GM19438 (cell line): Measurements from ENCODE around the gene PFKFB3.
"Not testable (repeated sequence)": the region's sequence is repeated elsewhere in the genome, so short reads cannot be mapped to it uniquely, and the experiment has no call there.

Experiments used
- ATAC-seq: cut with Tn5 transposase; IDR thresholded peaks from one replicate; pipeline ENCODE4 v1.9.1; 2021; ENCODE audit warnings: low read depth; ENCODE audit not compliant: unreplicated experiment

PFKFB3 gene

DNA sequence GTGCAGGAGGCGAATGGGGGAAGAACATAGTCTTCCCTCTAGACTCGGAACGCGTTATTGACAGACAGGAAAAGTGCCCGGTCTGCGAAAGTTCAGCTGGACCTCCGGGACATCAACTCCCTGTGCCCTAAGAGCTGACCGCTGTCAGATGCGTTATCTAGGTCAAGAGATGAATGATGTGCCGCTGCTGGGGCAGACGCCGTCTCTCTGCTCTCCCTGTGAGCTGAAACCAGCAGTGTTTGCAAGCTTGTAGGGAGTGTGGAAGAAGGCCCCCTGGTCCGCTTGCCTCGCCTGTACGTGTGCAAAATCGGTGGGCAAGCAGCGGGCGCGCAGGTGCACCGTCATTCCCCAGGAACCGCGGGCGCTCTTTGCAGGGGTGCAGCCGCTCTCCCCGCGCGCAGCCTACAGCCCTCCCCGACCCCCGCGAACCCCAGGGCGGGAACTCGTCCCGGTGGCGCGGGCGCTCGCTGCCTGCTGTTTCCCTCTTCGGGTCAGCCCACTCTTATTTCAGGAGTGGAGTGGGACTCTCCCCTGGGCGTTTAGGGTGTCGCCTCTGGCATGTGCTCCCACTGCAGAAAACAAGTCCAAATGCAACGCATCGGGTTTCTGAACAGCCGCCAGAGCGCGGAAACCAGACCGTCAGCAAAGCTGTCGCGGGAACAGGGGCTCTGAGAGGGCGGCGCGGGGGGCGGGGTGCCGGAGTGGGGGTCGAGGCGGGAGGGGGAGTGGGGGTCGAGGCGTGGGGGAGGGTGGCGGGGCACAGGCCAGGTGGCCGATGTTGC lies 1.8 kb upstream of the PFKFB3 start:
- no peak for ATAC-seq

DNA sequence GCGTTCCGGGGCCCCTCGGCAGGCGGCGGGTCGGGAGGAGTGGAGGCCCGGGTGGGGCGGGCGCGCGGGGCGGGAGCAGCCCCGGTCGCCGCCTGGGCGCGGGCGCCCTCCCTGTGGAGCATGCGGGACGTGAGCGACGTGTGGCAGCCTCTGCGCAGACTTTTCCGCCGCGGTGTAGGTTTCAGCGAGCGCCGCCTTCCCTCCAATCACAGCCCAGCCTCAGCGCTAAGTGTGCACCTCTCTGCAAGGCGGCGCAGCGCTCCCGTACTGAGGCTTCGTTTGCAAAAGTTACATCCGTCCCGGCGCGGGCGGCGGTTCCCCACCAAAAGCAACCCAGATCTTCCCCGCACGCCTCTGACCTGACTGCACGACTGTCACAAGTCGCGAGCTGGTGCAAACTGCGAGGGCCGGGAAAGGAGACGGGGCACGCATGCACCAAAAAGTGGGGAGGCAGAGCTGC lies 1.2 kb upstream of the PFKFB3 start:
- peak; percentile 51 for ATAC-seq

GRCh38 chr10:6202098-6202683 lies 541 bp upstream of the PFKFB3 start:
- peak; percentile 1 for ATAC-seq

GRCh38 chr10:6203331-6204062 lies 765 bp downstream of the PFKFB3 start:
- ATAC-seq: peak; percentile 38

GRCh38 chr10:6204063-6204340 lies 1.3 kb downstream of the PFKFB3 start:
- no peak for ATAC-seq

DNA sequence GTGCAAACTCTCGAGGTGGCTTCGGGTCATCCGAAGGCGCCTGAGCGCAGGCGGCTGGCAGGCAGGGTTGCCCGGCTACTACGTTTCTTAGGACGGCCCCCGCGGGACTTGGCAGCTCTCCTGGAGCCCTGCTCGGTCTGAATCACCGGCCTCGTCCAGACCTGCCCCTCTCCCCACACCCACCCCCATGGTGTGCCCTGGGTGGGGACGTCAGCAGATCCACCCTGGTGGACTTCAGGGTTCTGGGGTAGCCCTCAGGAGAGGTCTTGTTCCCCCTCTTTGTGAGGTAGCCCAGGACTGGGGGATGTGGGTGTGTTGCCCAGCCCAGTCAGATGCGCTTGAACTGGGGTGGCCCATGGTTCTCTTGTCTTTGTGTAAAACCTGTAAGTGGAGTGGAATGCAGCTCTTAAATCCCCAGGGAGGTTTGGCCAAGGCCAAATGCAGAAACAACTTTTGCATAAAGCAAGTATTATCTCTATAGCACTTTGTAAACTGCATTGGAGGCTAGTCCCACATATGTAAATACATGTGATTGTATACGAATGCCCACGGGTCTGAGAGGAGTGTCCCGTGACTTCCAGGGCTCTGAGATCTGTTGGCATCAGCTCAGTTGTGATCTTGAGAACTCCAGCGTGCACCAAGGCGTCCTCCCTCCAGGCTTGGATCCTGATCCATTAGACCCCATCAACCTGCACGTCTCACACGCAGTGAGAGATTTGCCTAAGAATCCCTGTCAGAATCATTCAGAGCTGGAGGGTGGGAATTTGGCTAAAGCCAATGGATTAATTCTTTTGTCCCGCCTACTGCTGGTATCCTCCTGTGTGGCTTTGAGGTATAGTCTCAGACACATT lies 1.8 kb downstream of the PFKFB3 start:
- ATAC-seq: no peak

GRCh38 chr10:6206486-6206885 lies 3.8 kb downstream of the PFKFB3 start:
- ATAC-seq: not testable (repeated sequence)

- no peak for ATAC-seq
These were observed 4.9 kb downstream of the PFKFB3 start for GRCh38 chr10:6207658-6208057.

- no peak for ATAC-seq
These were observed 6.1 kb downstream of the PFKFB3 start for GRCh38 chr10:6208799-6209235.

GRCh38 chr10:6211341-6211670 lies 8.6 kb downstream of the PFKFB3 start:
- no peak for ATAC-seq

DNA sequence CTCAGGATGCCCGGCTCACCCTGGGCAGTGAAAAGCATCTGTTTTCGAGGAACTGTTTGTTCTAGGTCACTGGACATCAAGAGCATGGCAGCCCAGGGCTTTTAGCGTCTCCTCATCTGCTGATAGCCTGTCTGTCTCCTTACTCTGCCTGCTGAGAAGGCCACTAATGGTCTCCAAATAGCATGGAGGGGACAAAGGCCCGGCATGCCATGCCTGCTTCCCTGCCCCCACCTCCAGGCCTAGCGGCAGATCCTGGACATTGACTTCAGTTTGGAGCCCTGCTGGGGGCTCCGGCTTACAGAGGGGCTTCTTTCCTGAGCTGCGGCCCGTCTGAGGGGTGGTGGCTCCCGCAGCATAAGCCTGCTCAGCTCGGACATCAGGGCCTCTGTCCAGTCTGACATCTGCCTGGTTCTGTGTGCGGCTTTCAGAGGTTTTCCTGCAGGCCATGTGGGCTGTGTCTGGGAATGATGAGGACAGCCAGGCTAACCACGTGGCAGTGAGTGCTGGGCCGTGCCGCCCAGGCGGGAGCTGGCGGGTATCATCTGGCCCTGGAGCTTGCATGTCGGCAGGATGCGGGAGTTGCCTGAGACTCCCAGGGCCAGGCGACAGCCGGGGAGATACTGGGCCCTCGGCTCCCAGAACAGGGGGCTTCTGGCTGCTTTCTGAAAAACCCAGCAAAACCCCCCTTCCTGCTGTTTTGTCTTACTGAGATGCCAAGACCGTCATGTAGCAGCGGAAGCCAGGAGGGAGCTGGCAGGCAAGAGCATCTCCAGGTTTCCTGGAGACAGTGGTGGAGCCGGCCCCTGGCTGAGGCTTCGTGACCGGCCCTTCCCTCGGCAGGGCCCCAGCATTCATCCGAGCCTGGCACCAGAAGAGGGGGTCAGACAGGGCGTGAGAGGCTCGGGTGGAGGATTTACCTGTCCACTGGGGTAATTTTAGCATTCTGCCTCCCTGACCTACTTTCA lies 9.2 kb downstream of the PFKFB3 start:
- ATAC-seq: no peak

GRCh38 chr10:6212806-6213205 lies 10.1 kb downstream of the PFKFB3 start:
- ATAC-seq: no peak

DNA sequence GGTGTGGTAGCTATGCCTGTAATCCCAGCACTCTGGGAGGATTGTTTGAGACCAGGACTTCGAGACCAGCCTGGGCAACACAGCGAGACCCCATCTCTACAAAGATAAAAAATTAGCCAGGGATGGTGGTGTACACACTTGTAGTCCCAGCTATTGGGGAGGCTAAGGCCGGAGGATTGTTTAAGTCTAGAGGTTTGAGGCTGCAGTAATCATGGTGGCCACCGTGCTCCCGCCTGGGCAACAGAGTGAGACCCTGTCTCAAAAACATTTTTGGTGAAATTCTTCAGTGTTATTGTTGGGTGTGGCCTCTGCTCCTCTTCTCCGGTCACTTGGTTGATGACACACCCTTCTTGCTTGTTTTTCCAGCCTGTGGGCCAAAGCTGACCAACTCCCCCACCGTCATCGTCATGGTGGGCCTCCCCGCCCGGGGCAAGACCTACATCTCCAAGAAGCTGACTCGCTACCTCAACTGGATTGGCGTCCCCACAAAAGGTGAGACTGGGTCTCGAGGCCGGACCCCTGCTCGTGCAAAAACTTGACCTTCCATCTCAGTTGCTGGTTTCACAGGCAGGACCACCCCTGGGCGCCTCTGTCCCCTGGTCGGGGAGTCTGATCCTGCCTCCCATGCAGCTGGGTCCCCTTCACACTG lies 10.6 kb downstream of the PFKFB3 start:
- ATAC-seq: no peak

DNA sequence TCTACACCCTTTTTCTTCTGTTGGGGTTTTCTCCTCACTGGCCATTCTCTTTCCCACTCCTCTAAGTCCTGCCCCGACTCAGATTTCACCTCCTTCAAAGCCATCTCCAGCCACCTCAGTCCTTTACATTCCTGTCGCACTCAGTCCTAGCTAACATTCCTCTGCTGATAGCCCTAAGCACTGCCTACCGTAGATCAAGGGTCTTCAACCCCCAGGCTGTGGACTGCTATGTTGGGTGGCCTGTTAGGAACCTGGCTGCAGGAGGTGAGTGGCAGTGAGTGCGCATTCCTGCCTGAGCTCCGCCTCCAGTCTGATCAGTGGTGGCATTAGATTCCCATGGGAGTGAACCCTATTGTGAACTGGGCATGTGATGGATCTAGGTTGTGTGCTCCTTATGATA lies 11.2 kb downstream of the PFKFB3 start:
- ATAC-seq: no peak

- no peak for ATAC-seq
These were observed 11.9 kb downstream of the PFKFB3 start for GRCh38 chr10:6214612-6215011.

GRCh38 chr10:6215241-6215640 lies 12.5 kb downstream of the PFKFB3 start:
- ATAC-seq: no peak

GRCh38 chr10:6215683-6216484 lies 13.2 kb downstream of the PFKFB3 start:
- ATAC-seq: no peak

DNA sequence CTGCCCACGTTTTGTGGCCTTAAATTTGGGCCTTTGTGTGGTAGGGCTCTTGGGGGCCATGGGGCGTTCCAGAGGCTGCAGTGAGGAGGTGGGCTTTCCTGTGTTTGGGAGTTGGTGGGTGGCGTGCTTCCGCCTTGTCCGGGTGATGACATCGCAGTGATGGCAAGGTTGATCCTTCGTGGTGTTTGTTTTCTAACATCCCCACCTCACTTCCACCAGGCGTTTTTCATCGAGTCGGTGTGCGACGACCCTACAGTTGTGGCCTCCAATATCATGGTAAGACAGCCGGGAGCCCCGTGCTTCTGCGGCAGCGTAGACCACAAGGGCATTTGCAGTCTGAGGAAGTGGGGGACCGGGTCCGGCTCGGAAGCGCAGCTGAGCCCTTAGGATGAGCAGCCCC lies 14.2 kb downstream of the PFKFB3 start:
- ATAC-seq: no peak

- no peak for ATAC-seq
These were observed 14.9 kb downstream of the PFKFB3 start for GRCh38 chr10:6217611-6218010.
